Measurements from ENCODE around the gene CTIF.

Gene CTIF

GRCh38 chr18:48887294-48887904 is 348.6 kb downstream of the CTIF start:
- DNase-seq, result no peak
- peak; percentile 14 for ATAC-seq

- DNase-seq (no peak), ATAC-seq (no peak)
Measured at GRCh38 chr18:48887905-48888772, 349.3 kb downstream of the CTIF start.

GRCh38 chr18:48888773-48889080 is 349.9 kb downstream of the CTIF start:
- no peak for DNase-seq
- no peak for ATAC-seq

- DNase-seq (no peak), ATAC-seq (no peak)
Measured at GRCh38 chr18:48889115-48889941, 350.5 kb downstream of the CTIF start.

GRCh38 chr18:48889981-48890762 is 351.3 kb downstream of the CTIF start:
- ATAC-seq, result no peak
- DNase-seq, result no peak

GRCh38 chr18:48891721-48892120 is 352.9 kb downstream of the CTIF start:
- ATAC-seq (no peak), DNase-seq (no peak)

GRCh38 chr18:48892146-48892855 is 353.5 kb downstream of the CTIF start:
- no peak for ATAC-seq

GRCh38 chr18:48893061-48893607 is 354.3 kb downstream of the CTIF start:
- DNase-seq (no peak), ATAC-seq (no peak)

More at GRCh38 chr18:48892146-48892855, 353.5 kb downstream of the CTIF start:
- DNase-seq, result no peak

- ATAC-seq (no peak), DNase-seq (no peak)
Measured at GRCh38 chr18:48893608-48894600, 355.1 kb downstream of the CTIF start.

- DNase-seq, result no peak
- ATAC-seq, result no peak
Measured at GRCh38 chr18:48894799-48895346, 356.0 kb downstream of the CTIF start.

- no peak for DNase-seq
- no peak for ATAC-seq
Measured at GRCh38 chr18:48896326-48896874, 357.6 kb downstream of the CTIF start.

GRCh38 chr18:48896875-48897511 is 358.2 kb downstream of the CTIF start:
- peak; percentile 64 for DNase-seq
- ATAC-seq, result peak; percentile 82

- no peak for DNase-seq
- ATAC-seq, result no peak
Measured at GRCh38 chr18:48897531-48897930, 358.7 kb downstream of the CTIF start.

- DNase-seq (no peak), ATAC-seq (no peak)
Measured at GRCh38 chr18:48898521-48898920, 359.7 kb downstream of the CTIF start.

- ATAC-seq (no peak), DNase-seq (no peak)
Measured at GRCh38 chr18:48899558-48900174, 360.8 kb downstream of the CTIF start.

- DNase-seq (no peak), ATAC-seq (no peak)
Measured at GRCh38 chr18:48900469-48900868, 361.6 kb downstream of the CTIF start.

- no peak for ATAC-seq
- DNase-seq, result no peak
Measured at GRCh38 chr18:48901145-48902022, 362.6 kb downstream of the CTIF start.

All from stimulated activated naive CD8-positive, alpha-beta T cell treated with anti-CD3 and anti-CD28 coated beads, Interleukin-15, Interleukin-2, amounts not matched to agents 100 U/mL and 50 U/mL, for 24 hours (primary cell).